Stimulated activated CD4-positive, alpha-beta T cell treated with anti-CD3 and anti-CD28 coated beads, Interleukin-15, amount 100 ng/mL, for 24 hours (primary cell): ENCODE measurements around the gene MGST1.
"Not testable (repeated sequence)": the region's sequence is repeated elsewhere in the genome, so short reads cannot be mapped to it uniquely, and the experiment has no call there.

Experiments used
- DNase-seq: peaks from one replicate; pipeline ENCODE4 v3.0.0-alpha.2; 2020

MGST1 gene

GRCh38 chr12:16358878-16359277, 11.4 kb downstream of the MGST1 start:
- no peak for DNase-seq

GRCh38 chr12:16359512-16360491, 12.4 kb downstream of the MGST1 start:
- DNase-seq: peak; percentile 36

- no peak for DNase-seq
Measured at GRCh38 chr12:16361142-16361783, 13.8 kb downstream of the MGST1 start.

GRCh38 chr12:16362550-16362949, 15.1 kb downstream of the MGST1 start:
- DNase-seq: no peak

- no peak for DNase-seq
Measured at GRCh38 chr12:16369156-16369555, 21.7 kb downstream of the MGST1 start.

- no peak for DNase-seq
Measured at GRCh38 chr12:16370096-16370495, 22.7 kb downstream of the MGST1 start.

GRCh38 chr12:16382652-16383312, 35.3 kb downstream of the MGST1 start:
- not testable (repeated sequence) for DNase-seq

GRCh38 chr12:16384732-16385131, 37.3 kb downstream of the MGST1 start:
- DNase-seq: no peak

- DNase-seq: no peak
Measured at GRCh38 chr12:16385782-16386646, 38.6 kb downstream of the MGST1 start.

- DNase-seq: no peak
Measured at GRCh38 chr12:16387919-16388318, 40.5 kb downstream of the MGST1 start.

GRCh38 chr12:16389594-16389993, 42.1 kb downstream of the MGST1 start:
- DNase-seq: no peak

- no peak for DNase-seq
Measured at GRCh38 chr12:16392846-16393535, 45.5 kb downstream of the MGST1 start.

GRCh38 chr12:16399101-16399500, 51.7 kb downstream of the MGST1 start:
- no peak for DNase-seq

- DNase-seq: not testable (repeated sequence)
Measured at GRCh38 chr12:16401835-16402234, 54.4 kb downstream of the MGST1 start.

- DNase-seq: no peak
Measured at GRCh38 chr12:16407346-16407745, 59.9 kb downstream of the MGST1 start.
